IPS DF 6.9 (cell line): ENCODE data around the gene SLIT3.

Experiments used
- DNase-seq: peaks from one replicate; pipeline ENCODE4 v3.0.0-alpha.2; 2013; ENCODE audit warnings: low read depth, low spot score
- H3K27ac ChIP-seq: one replicate; pipeline ENCODE4 v1.5.1; 2013; ENCODE audit warnings: low read length, control low read depth
- H3K27me3 ChIP-seq: 2 replicates; pipeline ENCODE4 v1.6.1; 2013; ENCODE audit warnings: mild to moderate bottlenecking, low read length; ENCODE audit not compliant: control insufficient read depth, insufficient read depth
- H3K36me3 ChIP-seq: 2 replicates; pipeline ENCODE4 v1.6.1; 2013; ENCODE audit warnings: low read length; ENCODE audit not compliant: control insufficient read depth, insufficient read depth
- H3K4me1 ChIP-seq: 2 replicates; pipeline ENCODE4 v1.6.1; 2013; ENCODE audit warnings: low read length; ENCODE audit not compliant: control insufficient read depth, insufficient read depth
- H3K4me3 ChIP-seq: 2 replicates; pipeline ENCODE4 v1.5.1; 2013; ENCODE audit warnings: mild to moderate bottlenecking, low read length
- H3K9me3 ChIP-seq: 2 replicates; pipeline ENCODE4 v1.6.1; 2013; ENCODE audit warnings: low read length, inconsistent platforms; ENCODE audit not compliant: control insufficient read depth, insufficient read depth
- WGBS: extraction: QIAGEN DNeasy Blood & Tissue Kit; methylation state at CpG from one replicate; pipeline ENCODE4 v1.1.7; 2013; ENCODE audit warnings: mixed read lengths, missing lambda C conversion rate; ENCODE audit not compliant: insufficient read length, insufficient coverage; 5-methylcytosine and 5-hydroxymethylcytosine counted together

SLIT3 gene

DNA sequence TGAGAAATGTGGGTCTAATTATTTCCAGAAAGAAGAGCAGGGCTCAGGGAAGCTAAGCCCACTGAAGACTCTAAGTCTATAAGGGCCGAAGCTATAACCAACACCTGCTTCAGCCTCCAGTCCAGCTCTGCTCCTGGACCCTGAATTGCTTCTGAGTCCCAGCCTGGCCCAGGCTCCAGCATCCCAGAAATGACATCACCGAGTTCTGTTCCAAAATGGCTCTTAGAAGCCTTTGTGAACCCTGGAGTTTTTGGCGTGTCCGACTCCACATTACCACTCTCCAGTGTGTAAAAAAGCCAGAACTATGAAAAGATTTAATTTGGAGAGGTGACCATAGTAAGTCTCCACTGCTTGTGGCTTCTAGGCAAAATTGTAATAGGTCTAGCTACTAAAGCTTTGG is 289.9 kb downstream of the SLIT3 start:
- no peaks in the 10 kb centered on the region for H3K36me3 ChIP-seq
- no peaks in the 10 kb centered on the region for H3K27me3 ChIP-seq
- no peak overlapping the region for H3K4me3 ChIP-seq
- peaks cover 12% of the 10 kb centered on the region; the same call in 1 of the 2 replicates for H3K4me1 ChIP-seq
- no peaks in the 10 kb centered on the region for H3K9me3 ChIP-seq
- WGBS: no CpG with 5 or more reads among the region's 4 CpGs
- DNase-seq: no peak
- no peak overlapping the region for H3K27ac ChIP-seq

DNA sequence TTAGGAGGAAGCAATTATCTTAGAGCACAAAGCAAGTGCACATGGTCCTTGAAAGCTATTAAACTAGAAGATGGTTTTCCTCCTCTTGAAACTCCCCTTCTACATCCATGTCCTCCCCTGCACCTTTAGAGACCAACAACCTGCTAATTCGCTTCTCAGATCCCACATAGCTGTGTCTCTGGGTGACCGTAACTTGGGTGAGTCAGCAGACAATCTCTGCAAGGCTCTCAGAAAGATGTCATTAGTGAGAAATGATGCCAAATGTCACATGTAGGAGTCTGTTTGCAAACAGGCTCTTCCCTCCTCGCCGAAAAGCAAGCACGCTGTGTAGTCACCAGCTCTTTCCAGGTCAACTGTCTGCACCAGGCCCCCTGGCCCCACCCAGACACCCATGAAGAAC is 291.8 kb downstream of the SLIT3 start:
- no peak overlapping the region for H3K27ac ChIP-seq
- H3K36me3 ChIP-seq: no peaks in the 10 kb centered on the region
- no peak overlapping the region for H3K4me3 ChIP-seq
- DNase-seq: no peak
- H3K27me3 ChIP-seq: no peaks in the 10 kb centered on the region
- H3K9me3 ChIP-seq: no peaks in the 10 kb centered on the region
- H3K4me1 ChIP-seq: peaks cover 12% of the 10 kb centered on the region
- WGBS: no CpG with 5 or more reads among the region's 5 CpGs

DNA sequence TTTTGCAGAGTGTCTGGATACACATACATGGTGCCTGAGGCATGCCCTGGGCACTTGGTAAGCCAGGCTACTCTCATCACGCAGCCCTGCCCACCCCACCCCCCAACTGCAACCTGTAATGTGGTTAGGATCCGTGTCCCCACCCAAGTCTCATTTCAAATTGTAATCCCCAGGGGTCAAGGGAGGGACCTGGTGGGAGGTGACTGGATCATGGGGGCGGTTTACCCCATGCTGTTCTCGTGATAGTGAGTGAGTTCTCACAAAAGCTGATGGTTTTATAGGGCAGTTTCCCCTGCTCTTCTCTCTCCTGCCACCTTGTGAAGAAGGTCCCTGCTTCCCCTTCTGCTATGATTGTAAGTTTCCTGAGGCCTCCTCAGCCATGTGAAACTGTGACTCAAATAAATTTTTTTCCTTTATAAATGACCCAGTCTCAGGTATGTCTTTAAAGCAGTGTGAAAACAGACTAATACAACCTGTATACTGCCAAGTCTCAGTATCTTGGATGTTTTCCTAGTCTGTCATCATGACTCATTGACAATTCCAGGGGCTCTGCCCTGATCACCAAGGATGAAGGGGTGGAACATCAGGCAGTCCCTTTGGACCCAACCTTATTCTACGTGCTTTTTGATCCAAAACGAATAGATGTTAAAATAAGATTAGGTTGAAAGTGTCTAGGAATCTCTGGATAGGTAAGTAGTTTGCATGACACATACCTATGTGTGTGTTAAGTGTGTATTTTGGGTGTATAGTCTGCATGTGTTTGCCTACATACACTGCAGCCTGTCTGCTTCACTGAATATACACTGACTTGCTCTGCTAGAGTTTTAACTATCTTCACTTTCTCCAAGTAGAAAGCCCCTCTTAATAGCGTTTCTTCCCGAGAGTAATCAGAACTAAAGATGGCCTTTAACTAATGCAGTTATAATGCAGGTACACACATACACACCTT is 293.8 kb downstream of the SLIT3 start:
- H3K4me1 ChIP-seq: peaks cover 5% of the 10 kb centered on the region
- WGBS: no CpG with 5 or more reads among the region's 8 CpGs
- H3K9me3 ChIP-seq: no peaks in the 10 kb centered on the region
- DNase-seq: no peak
- H3K36me3 ChIP-seq: no peaks in the 10 kb centered on the region
- H3K4me3 ChIP-seq: no peak overlapping the region
- H3K27ac ChIP-seq: no peak overlapping the region
- H3K27me3 ChIP-seq: no peaks in the 10 kb centered on the region

DNA sequence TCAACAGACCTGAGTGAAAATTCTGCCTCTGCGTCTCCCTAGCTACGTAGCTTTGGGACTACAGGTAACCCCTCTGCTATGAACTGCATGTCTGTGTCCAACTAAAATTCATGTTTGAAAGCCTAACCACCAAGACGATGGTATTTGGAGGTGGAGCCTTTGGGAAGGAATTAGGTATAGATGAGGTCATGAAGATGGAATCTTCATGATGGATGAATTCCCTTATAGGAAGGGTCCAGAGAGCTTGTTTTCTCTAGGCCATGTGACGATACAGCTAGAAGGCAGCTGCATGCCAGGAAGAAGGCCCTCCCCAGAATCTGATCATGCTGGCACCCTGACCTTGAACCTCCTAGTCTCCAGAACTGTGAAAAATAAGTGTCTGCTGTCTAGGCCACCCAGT is 296.4 kb downstream of the SLIT3 start:
- no peaks in the 10 kb centered on the region for H3K36me3 ChIP-seq
- no peak overlapping the region for H3K27ac ChIP-seq
- H3K27me3 ChIP-seq: no peaks in the 10 kb centered on the region
- DNase-seq: no peak
- WGBS: no CpG with 5 or more reads among the region's 4 CpGs
- no peaks in the 10 kb centered on the region for H3K9me3 ChIP-seq
- H3K4me1 ChIP-seq: peaks cover 5% of the 10 kb centered on the region
- H3K4me3 ChIP-seq: no peak overlapping the region

DNA sequence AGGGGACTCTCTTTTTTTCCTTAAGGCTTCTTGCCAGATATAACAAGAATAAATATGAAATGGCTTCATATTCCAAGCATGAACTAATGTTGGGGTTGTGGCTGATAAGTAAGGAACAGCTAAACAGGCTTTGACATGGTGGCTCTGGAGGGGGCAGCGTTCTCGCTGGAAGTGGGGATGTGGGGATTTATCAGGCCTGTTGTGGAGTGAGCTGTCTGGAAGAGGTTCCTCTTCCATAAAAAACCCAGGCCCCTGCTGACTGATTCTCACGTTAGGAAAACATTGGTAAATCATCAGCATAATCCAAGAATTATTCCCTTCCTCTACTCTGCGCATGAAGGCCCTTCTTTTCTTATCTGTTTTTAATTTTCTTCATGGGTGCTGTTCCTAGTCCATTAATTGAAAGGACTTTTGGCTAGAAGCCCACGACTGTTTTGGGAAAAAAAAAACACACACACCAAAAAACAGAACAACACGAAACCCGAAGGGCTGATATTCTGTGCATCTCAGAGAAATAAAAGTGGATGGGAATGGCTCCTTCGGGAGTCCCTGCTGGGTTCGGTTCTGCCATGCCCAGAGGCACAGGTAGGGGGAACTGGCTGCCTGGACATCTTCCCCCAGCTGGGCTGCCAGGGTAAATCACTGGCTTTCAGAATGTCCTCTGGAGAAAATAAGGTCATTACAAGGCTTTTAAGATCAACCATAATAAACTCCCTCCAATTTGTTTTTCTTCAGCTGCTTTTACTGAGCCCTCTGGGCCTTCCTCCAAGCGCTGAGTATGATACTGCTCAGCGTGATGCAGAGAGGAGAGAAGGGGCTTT is 297.0 kb downstream of the SLIT3 start:
- Histone ChIP-seq H3K4me3 (no peak overlapping the region), H3K27me3 (no peaks in the 10 kb centered on the region), H3K27ac (no peak overlapping the region), H3K36me3 (no peaks in the 10 kb centered on the region), H3K9me3 (no peaks in the 10 kb centered on the region), H3K4me1 (peaks cover 5% of the 10 kb centered on the region)
- no CpG with 5 or more reads among the region's 11 CpGs for WGBS
- no peak for DNase-seq

DNA sequence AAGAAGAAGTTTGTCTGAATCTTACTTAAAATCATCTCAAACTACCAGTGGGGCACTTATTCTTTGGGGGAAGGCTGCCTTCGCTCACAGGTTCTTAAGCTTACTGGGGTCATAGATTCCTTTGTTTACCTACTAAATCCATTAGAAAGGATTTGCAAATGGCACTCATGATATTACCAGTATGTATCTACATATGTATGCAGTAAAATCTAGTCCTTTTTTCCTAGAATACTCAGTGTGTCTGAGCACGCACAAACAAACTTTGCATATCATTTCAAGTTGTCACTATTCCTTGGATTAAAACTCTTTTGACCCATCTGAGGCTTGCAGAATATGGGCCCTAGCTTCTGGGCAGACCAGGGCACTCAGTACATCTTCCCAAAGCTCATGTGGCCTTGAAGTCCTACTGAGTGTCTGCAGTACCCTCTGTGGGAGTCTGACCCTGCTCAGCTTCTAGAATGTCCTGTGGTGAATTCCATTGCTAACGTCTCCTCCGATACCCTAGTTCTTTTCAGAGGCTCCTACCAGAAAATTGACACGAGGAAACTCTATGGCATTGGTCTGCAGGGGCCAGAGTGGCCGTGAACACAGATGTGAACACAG is 297.9 kb downstream of the SLIT3 start:
- Histone ChIP-seq H3K36me3 (no peaks in the 10 kb centered on the region), H3K4me1 (peaks cover 5% of the 10 kb centered on the region), H3K9me3 (no peaks in the 10 kb centered on the region), H3K4me3 (no peak overlapping the region), H3K27ac (no peak overlapping the region), H3K27me3 (no peaks in the 10 kb centered on the region)
- no CpG with 5 or more reads among the region's 6 CpGs for WGBS
- no peak for DNase-seq

DNA sequence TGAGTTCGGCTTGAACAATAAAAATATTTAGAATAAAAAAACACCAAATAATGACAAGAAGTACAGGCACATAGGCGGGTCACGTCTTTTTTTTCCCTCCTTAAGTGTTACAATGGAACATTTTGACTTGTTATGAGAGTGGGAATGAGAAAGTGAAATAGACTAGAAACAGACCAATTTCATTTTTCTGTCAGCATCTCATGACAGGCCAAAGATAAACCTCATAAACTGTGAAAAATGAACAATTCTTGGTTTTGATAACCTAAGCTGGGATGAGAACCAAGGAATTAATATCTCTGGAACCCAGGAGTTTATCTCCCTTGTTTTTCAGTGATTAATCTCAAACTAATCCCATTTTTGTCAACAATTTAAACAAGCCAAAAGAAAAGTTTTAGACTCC is 299.5 kb downstream of the SLIT3 start:
- Histone ChIP-seq H3K36me3 (no peaks in the 10 kb centered on the region), H3K27me3 (no peaks in the 10 kb centered on the region), H3K4me1 (peaks cover 5% of the 10 kb centered on the region), H3K4me3 (no peak overlapping the region), H3K9me3 (no peaks in the 10 kb centered on the region), H3K27ac (no peak overlapping the region)
- no peak for DNase-seq
- no CpG with 5 or more reads among the region's 3 CpGs for WGBS

DNA sequence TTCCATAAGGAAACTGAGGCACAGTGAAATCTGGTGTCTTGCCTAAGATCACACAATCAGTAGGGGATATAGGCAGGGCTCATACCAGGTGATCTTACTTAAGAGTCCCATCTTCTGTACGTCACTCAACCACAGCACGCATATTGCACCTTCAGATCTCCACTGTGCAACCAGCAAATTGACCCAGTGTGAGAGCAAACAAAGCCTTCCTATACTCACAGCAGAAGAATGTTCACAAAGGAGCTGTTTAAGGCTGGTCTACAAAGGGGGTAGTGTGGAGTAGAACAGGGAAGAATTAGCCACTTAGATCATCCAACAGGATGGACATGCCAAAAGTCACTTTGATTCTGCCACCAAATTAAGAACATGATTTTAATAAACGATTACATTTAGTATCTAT is 305.9 kb downstream of the SLIT3 start:
- H3K27me3 ChIP-seq: no peaks in the 10 kb centered on the region

DNA sequence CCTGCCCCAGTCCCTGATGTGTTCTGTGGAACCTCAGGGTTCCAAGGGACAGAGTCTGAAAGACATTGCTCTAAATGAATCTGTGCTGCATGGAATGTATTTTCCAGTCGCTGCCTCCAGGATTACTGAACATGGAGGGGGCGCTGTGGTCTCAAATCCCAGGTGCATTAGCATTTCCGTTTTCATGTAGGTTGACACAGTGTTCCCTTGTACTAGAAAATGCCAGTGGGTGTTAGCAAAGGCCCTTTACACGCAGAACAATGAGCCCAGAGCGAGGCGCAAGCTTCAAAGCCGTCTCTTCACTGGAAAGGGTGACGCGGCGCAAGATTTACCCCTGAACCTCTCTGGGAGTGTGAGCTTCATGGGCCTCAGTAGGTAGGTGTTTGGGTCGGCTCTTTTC is 308.3 kb downstream of the SLIT3 start:
- Histone ChIP-seq H3K27ac (no peak overlapping the region), H3K4me3 (no peak overlapping the region), H3K36me3 (no peaks in the 10 kb centered on the region), H3K27me3 (no peaks in the 10 kb centered on the region), H3K4me1 (peaks cover 1% of the 10 kb centered on the region; the same call in 1 of the 2 replicates), H3K9me3 (no peaks in the 10 kb centered on the region)
- no CpG with 5 or more reads among the region's 11 CpGs for WGBS
- no peak for DNase-seq

More for the DNA sequence above, 305.9 kb downstream of the SLIT3 start:
- Histone ChIP-seq H3K4me3 (no peak overlapping the region), H3K27ac (no peak overlapping the region), H3K4me1 (peaks cover under 1% of the 10 kb centered on the region; the same call in 1 of the 2 replicates), H3K36me3 (no peaks in the 10 kb centered on the region), H3K9me3 (no peaks in the 10 kb centered on the region)
- DNase-seq: no peak
- WGBS: no CpG with 5 or more reads among the region's 3 CpGs

DNA sequence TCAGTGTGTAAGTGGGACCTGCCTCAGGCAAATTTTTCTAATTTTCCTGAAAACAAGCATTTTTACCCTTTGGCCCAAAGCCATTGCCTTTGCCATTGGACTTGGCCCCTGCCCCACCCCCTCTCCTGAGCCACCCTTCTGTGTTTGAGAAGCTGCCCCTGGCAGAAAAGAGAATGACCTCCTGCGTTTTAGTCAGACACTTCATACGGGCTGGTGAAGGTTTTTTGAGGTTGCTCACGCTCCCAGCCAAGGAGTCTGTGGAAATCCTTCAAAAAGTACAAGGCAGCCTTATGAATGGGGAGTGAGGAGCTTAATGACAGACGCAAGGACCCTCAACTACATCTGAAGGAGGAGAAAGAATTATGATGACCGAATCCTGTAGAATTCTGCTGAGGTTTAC is 308.9 kb downstream of the SLIT3 start:
- Histone ChIP-seq H3K27me3 (no peaks in the 10 kb centered on the region), H3K4me3 (no peak overlapping the region), H3K9me3 (no peaks in the 10 kb centered on the region), H3K4me1 (peaks cover 1% of the 10 kb centered on the region; the same call in 1 of the 2 replicates), H3K36me3 (no peaks in the 10 kb centered on the region), H3K27ac (no peak overlapping the region)
- no peak for DNase-seq
- WGBS: no CpG with 5 or more reads among the region's 5 CpGs
